GM23338 (cell line): ENCODE measurements around the gene DNAJC5G. TPM values are rescaled to one million over a fixed set of nuclear protein-coding genes. Genes with fewer than 3 reads are reported as not detected.

Experiments
- CTCF ChIP-seq, 2 experiments: fragments of 200-600 bp in 1 of 2; sonication (generic) in 1 of 2; conservative IDR thresholded peaks; 2 replicates each; pipeline versions ENCODE4 v1.5.1 to v1.6.1; 2016 to 2017; ENCODE audit warnings: antibody characterized with exemption in 2 of 2, low read depth in 2 of 2, mild to moderate bottlenecking in 2 of 2, moderate library complexity in 1 of 2
- ETS1 ChIP-seq: IDR thresholded peaks from 2 replicates; pipeline ENCODE4 v1.6.1; 2016; ENCODE audit warnings: antibody characterized with exemption
- EZH2 ChIP-seq: fragments of 200-600 bp; sonication (generic); IDR thresholded peaks from one replicate; pipeline ENCODE4 v1.8.0; 2017; ENCODE audit warnings: antibody characterized with exemption, mild to moderate bottlenecking, low read depth; ENCODE audit not compliant: unreplicated experiment
- POLR2AphosphoS5 ChIP-seq: IDR thresholded peaks from 2 replicates; pipeline ENCODE4 v1.6.1; 2016; ENCODE audit warnings: antibody characterized with exemption, low read depth
- ZNF462 ChIP-seq: fragments of 250-450 bp; sonication (Bioruptor Pico); IDR thresholded peaks from 2 replicates; pipeline ENCODE4 v1.5.0; 2020; ENCODE audit warnings: mild to moderate bottlenecking, moderate library complexity
- polyA plus RNA-seq: library from polyadenylated mRNA; unstranded; fragments of >200 nt; fragmentation: Nextera tagmentation; extraction: Ambion mirVana; gene quantifications from 2 replicates; pipeline ENCODE4 v1.2.1, GENCODE V29; 2016
- total RNA-seq: library from RNA; depleted of rRNA; stranded (reverse); fragments of >200 nt; shearing (Covaris generic); gene quantifications from 2 replicates; pipeline ENCODE4 v1.2.3, GENCODE V29; 2014

DNAJC5G gene
- total and polyA plus RNA-seq, 2 experiments from 2014 or later, result 0.59 TPM; not detected in 1

- TF ChIP-seq ZNF462 (no peak), POLR2AphosphoS5 (no peak), CTCF (conservative IDR thresholded peaks at IDR 0.05; ENCODE audit: low read depth in 2 of 2) (no peak), EZH2 (no peak), ETS1 (no peak)
These were observed 33.2 kb upstream of the DNAJC5G start (continued) for GRCh38 chr2:27241761-27242613.
